OCI-LY1 (cell line): ENCODE data around the gene ZC3H11A.

ENCODE experiments used
- CTCF ChIP-seq: fragments of 200-600 bp; sonication (generic), shearing (Covaris generic); IDR thresholded peaks from 2 replicates; pipeline ENCODE4 v1.5.1; 2017; ENCODE audit warnings: mild to moderate bottlenecking, antibody characterized with exemption, low read length, moderate library complexity, mixed read lengths
- EZH2 ChIP-seq: fragments of 200-600 bp; sonication (generic), shearing (Covaris generic); IDR thresholded peaks from 2 replicates; pipeline ENCODE4 v1.8.0; 2017; ENCODE audit warnings: borderline replicate concordance, mixed run types, mild to moderate bottlenecking, antibody characterized with exemption, low read length, moderate library complexity, mixed read lengths

GRCh38 chr1:203772836-203773235 is 22.6 kb upstream of the ZC3H11A start:
- no peak for TF ChIP-seq EZH2
- TF ChIP-seq CTCF = no peak
